DOHH2 (cell line): ENCODE measurements around the gene GPR107.

Experiments used
- EZH2phosphoT487 ChIP-seq: fragments of 200-600 bp; sonication (generic); IDR thresholded peaks from 2 replicates; pipeline ENCODE4 v1.6.1; 2017; ENCODE audit warnings: borderline replicate concordance, mild to moderate bottlenecking, antibody characterized with exemption, low read length, moderate library complexity, mixed read lengths
- TF ChIP-seq, protein P1 (sequence below): fragments of 200-600 bp; sonication (generic); IDR thresholded peaks from one replicate; pipeline ENCODE4 v1.5.1; 2014; ENCODE audit warnings: antibody characterized with exemption, mild to moderate bottlenecking, low read depth, low read length; ENCODE audit not compliant: poor library complexity, severe bottlenecking

DNA sequence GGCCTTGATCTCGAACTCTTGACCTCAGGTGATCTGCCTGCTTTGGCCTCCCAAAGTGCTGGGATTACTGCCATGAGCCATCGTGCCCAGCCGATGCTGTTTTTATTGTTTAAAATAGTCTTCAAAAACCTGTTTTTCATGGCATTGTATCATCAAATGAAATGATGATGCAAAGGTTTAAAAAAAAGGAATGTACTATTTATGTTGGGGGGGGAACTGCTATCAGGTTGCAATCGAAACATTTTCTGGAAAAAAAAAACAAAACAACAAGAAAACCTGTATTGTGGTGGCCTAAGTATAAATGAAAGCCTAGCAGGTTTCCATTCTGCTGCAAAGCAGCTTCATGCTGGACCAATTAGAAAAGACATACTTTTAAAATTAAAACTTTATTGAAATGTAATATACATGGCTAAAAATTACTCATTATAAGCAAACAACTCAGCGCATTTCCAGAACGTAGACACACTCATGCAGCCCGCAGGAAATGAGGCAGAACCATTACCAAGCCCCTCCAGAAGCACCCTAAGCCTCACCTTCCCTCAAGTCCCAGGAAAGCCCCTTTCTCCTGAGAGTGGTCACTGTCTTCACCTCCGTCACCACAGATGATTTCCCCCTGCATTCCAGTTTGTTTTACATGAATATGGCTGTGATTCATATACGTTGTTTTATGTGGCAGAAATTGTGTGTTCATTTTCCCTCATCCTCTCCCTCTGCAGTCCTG lies 19.0 kb downstream of the GPR107 start:
- TF ChIP-seq, protein P1, sequence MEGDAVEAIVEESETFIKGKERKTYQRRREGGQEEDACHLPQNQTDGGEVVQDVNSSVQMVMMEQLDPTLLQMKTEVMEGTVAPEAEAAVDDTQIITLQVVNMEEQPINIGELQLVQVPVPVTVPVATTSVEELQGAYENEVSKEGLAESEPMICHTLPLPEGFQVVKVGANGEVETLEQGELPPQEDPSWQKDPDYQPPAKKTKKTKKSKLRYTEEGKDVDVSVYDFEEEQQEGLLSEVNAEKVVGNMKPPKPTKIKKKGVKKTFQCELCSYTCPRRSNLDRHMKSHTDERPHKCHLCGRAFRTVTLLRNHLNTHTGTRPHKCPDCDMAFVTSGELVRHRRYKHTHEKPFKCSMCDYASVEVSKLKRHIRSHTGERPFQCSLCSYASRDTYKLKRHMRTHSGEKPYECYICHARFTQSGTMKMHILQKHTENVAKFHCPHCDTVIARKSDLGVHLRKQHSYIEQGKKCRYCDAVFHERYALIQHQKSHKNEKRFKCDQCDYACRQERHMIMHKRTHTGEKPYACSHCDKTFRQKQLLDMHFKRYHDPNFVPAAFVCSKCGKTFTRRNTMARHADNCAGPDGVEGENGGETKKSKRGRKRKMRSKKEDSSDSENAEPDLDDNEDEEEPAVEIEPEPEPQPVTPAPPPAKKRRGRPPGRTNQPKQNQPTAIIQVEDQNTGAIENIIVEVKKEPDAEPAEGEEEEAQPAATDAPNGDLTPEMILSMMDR: no peak
- TF ChIP-seq EZH2phosphoT487: no peak
